Endothelial cell of umbilical vein (primary cell): ENCODE data around the gene METRNL. TPM values are rescaled to one million over a fixed set of nuclear protein-coding genes. Genes with fewer than 3 reads are reported as not detected.

Experiments
- BruUV-seq: library from RNA; stranded (reverse); fragments of 400-500 nt; replicated peaks from 2 replicates; lab custom pipeline; 2021; lab: Mats Ljungman, UMichigan
- CTCF ChIA-PET: fragments of 300-600, 350-600 bp; sonication (Branson Sonifier 250); formaldehyde crosslinking; loops from one replicate; lab custom pipeline; 2021; ENCODE audit warnings: antibody characterized with exemption, inconsistent platforms; lab: Charles Lee
- POLR2A ChIA-PET: fragments of 300-600, 350-600 bp; sonication (Branson Sonifier 250); formaldehyde crosslinking; loops from one replicate; lab custom pipeline; 2021; ENCODE audit warnings: antibody characterized with exemption, inconsistent platforms; lab: Charles Lee
- DNase-seq: peaks from one replicate; pipeline ENCODE4 v3.0.0-alpha.2; 2011; ENCODE audit warnings: low read depth, low spot score
- FAIRE-seq: peaks from 2 replicates; lab custom pipeline; 2011; peaks lifted over from hg19 to GRCh38; lab: Jason Lieb, UNC
- H2AFZ ChIP-seq: 2 replicates; pipeline ENCODE4 v1.6.0; 2012; ENCODE audit warnings: low read depth, low read length, control low read depth, inconsistent platforms
- H3K27ac ChIP-seq: 2 replicates; pipeline ENCODE4 v1.5.1; 2011; ENCODE audit warnings: low read depth, mild to moderate bottlenecking, control low read depth, low read length, moderate library complexity; ENCODE audit not compliant: insufficient read depth
- H3K27me3 ChIP-seq, 2 experiments: 2 replicates each; pipeline versions ENCODE4 v1.6.0 to v1.6.1; 2011; ENCODE audit warnings: low read length in 2 of 2, mixed read lengths in 1 of 2; ENCODE audit not compliant: control insufficient read depth in 2 of 2, insufficient read depth in 2 of 2
- H3K36me3 ChIP-seq, 2 experiments: 2 replicates in 1 of 2; 3 replicates in 1 of 2; pipeline ENCODE4 v1.5.1; 2011; ENCODE audit warnings: low read length in 2 of 2, mild to moderate bottlenecking in 1 of 2, moderate library complexity in 1 of 2; ENCODE audit not compliant: control insufficient read depth in 2 of 2, insufficient read depth in 2 of 2; ENCODE audit errors: extremely low read depth in 1 of 2
- H3K4me1 ChIP-seq: 3 replicates; pipeline ENCODE4 v1.5.1; 2011; ENCODE audit warnings: mild to moderate bottlenecking, low read length; ENCODE audit not compliant: control insufficient read depth, insufficient read depth; ENCODE audit errors: extremely low read depth
- H3K4me2 ChIP-seq: 2 replicates; pipeline ENCODE4 v1.6.1; 2011; ENCODE audit warnings: low read length, control low read depth, mixed read lengths; ENCODE audit not compliant: insufficient read depth
- H3K4me3 ChIP-seq, 3 experiments: fragments of 200-600 bp in 1 of 3; sonication (generic), shearing (Covaris generic) in 1 of 3; replicated peaks in 1 of 3; 2 replicates each; pipeline ENCODE4 v1.5.1; 2011 to 2016; ENCODE audit warnings: control low read depth in 3 of 3, low read length in 3 of 3, mild to moderate bottlenecking in 2 of 3, inconsistent platforms in 1 of 3, low read depth in 1 of 3, moderate library complexity in 1 of 3; ENCODE audit not compliant: insufficient read depth in 1 of 3
- H3K79me2 ChIP-seq: 2 replicates; pipeline ENCODE4 v1.6.0; 2012; ENCODE audit warnings: low read length, inconsistent platforms; ENCODE audit not compliant: control insufficient read depth, insufficient read depth
- H3K9ac ChIP-seq: replicated peaks from 2 replicates; pipeline ENCODE3; 2011; ENCODE audit warnings: low read length, control low read depth; ENCODE audit not compliant: insufficient read depth; ENCODE audit errors: extremely low read depth
- H3K9me1 ChIP-seq: replicated peaks from 3 replicates; pipeline ENCODE4 v1.6.0; 2011; ENCODE audit warnings: mild to moderate bottlenecking, low read length; ENCODE audit not compliant: control insufficient read depth, insufficient read depth; ENCODE audit errors: extremely low read depth
- H3K9me3 ChIP-seq: replicated peaks from 2 replicates; pipeline ENCODE4 v1.5.1; 2012; ENCODE audit warnings: low read length, inconsistent platforms; ENCODE audit not compliant: control insufficient read depth, insufficient read depth
- H4K20me1 ChIP-seq: replicated peaks from 2 replicates; pipeline ENCODE3; 2011; ENCODE audit warnings: mild to moderate bottlenecking, low read length; ENCODE audit not compliant: control insufficient read depth, insufficient read depth; ENCODE audit errors: extremely low read depth
- EZH2 ChIP-seq: IDR thresholded peaks from 2 replicates; pipeline ENCODE4 v1.6.1; 2012; ENCODE audit warnings: borderline replicate concordance, low read depth, mild to moderate bottlenecking, moderate library complexity, low read length, inconsistent platforms; ENCODE audit not compliant: severe bottlenecking
- FOS ChIP-seq: IDR thresholded peaks from 2 replicates; pipeline ENCODE4 v1.6.1; 2011; ENCODE audit warnings: mild to moderate bottlenecking, low read length, moderate library complexity, borderline replicate concordance; ENCODE audit not compliant: insufficient read depth
- GATA2 ChIP-seq: IDR thresholded peaks from 2 replicates; pipeline ENCODE4 v1.7.0; 2011; ENCODE audit warnings: low read depth, mild to moderate bottlenecking, moderate library complexity, mixed read lengths, low read length; ENCODE audit not compliant: insufficient read length, insufficient read depth
- JUN ChIP-seq: IDR thresholded peaks from 2 replicates; pipeline ENCODE4 v1.6.1; 2011; ENCODE audit warnings: borderline replicate concordance, low read depth; ENCODE audit not compliant: insufficient read length, insufficient read depth
- MYC ChIP-seq: IDR thresholded peaks from one replicate; pipeline ENCODE4 v1.6.1; 2011; ENCODE audit warnings: mild to moderate bottlenecking, low read depth, low read length
- POLR2A ChIP-seq: IDR thresholded peaks from 2 replicates; pipeline ENCODE4 v1.6.1; 2012; ENCODE audit warnings: low read depth, mild to moderate bottlenecking, control low read depth, low read length
- POLR2AphosphoS5 ChIP-seq: IDR thresholded peaks from 2 replicates; pipeline ENCODE4 v1.6.1; 2012; ENCODE audit warnings: low read depth, mild to moderate bottlenecking, control low read depth, low read length, moderate library complexity; ENCODE audit not compliant: insufficient read depth
- dilution Hi-C: fragments of 300-500 bp; cut with MboI; formaldehyde crosslinking; loops from one replicate; pipeline ENCODE4 v1.15.0; 2019; ENCODE audit warnings: low sequenced_read_pairs; ENCODE audit not compliant: extremely low pct_ligation_motif_present
- intact Hi-C: fragments of 100-400 bp; cut with micrococcal nuclease; formaldehyde crosslinking; loops from one replicate; pipeline ENCODE4 v1.10.0; 2022
- polyA plus RNA-seq, 4 experiments: library from polyadenylated mRNA; depleted of rRNA in 3 of 4; stranded (reverse) in 3 of 4; unstranded in 1 of 4; fragments of >200 nt; gene quantifications; 2 replicates each; pipeline versions ENCODE4 v1.2.1 to v1.2.3, GENCODE V29; 2011 to 2012; ENCODE audit warnings: missing spikeins in 1 of 4
- total RNA-seq: library from RNA; stranded (reverse); gene quantifications from 2 replicates; pipeline ENCODE4 v1.2.3, GENCODE V29; 2021
- TF ChIP-seq, protein P1 (sequence below): IDR thresholded peaks from 2 replicates; pipeline ENCODE4 v1.6.1; 2011; ENCODE audit not compliant: insufficient read depth, insufficient read length
- TF ChIP-seq, protein P2 (sequence below), 2 donors: IDR thresholded peaks; 1 replicate in 1 of 2; 2 replicates in 1 of 2; pipeline ENCODE4 v1.5.1; 2011; ENCODE audit warnings: low read length in 2 of 2, mild to moderate bottlenecking in 2 of 2, moderate library complexity in 2 of 2, control low read depth in 1 of 2, inconsistent platforms in 1 of 2, low read depth in 1 of 2; ENCODE audit not compliant: insufficient read depth in 1 of 2; ENCODE audit errors: extremely low read depth in 1 of 2

The METRNL gene
- total and polyA plus RNA-seq, 2 donors (not counting 3 experiments of a cell fraction or from before 2014, with no cell fraction given) = 29.5 to 54.4 TPM

DNA sequence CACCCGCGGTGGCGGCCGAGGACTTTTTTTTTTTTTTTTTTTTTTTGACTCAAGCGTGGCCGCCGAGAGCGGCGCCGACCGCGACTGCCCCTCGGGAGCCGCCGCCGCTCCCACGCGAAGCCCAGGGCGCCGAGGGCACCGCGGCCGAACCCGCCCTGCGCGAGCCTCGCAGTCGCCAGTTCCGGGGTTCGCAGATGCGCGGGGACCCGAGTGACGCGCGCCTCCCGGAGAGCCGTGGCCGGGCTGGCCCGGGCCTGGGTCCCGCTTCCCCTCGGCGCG lies 1.1 kb downstream of the METRNL start:
- H3K27ac ChIP-seq = no peak overlapping the region
- no peaks in the 10 kb centered on the region for H3K27me3 ChIP-seq
- ChIA-PET CTCF (interaction anchor here (0.6 kb wide), 1 partner anchor 27 kb away, joined by 3 read pairs; no protein-coding TSS in a partner anchor), POLR2A (interaction anchor here (0.6 kb wide), 1 partner anchor 17 kb away, joined by 3 read pairs; no protein-coding TSS in a partner anchor)
- TF ChIP-seq MYC = no peak
- TF ChIP-seq JUN = no peak
- no peak for TF ChIP-seq FOS
- TF ChIP-seq POLR2A = no peak
- TF ChIP-seq POLR2AphosphoS5 = no peak
- TF ChIP-seq, protein P1, sequence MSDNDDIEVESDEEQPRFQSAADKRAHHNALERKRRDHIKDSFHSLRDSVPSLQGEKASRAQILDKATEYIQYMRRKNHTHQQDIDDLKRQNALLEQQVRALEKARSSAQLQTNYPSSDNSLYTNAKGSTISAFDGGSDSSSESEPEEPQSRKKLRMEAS = no peak
- TF ChIP-seq, protein P2, sequence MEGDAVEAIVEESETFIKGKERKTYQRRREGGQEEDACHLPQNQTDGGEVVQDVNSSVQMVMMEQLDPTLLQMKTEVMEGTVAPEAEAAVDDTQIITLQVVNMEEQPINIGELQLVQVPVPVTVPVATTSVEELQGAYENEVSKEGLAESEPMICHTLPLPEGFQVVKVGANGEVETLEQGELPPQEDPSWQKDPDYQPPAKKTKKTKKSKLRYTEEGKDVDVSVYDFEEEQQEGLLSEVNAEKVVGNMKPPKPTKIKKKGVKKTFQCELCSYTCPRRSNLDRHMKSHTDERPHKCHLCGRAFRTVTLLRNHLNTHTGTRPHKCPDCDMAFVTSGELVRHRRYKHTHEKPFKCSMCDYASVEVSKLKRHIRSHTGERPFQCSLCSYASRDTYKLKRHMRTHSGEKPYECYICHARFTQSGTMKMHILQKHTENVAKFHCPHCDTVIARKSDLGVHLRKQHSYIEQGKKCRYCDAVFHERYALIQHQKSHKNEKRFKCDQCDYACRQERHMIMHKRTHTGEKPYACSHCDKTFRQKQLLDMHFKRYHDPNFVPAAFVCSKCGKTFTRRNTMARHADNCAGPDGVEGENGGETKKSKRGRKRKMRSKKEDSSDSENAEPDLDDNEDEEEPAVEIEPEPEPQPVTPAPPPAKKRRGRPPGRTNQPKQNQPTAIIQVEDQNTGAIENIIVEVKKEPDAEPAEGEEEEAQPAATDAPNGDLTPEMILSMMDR (IDR thresholded peaks at IDR 0.05; ENCODE audit: extremely low read depth in 1 of 2, insufficient read depth in 1 of 2, low read depth in 1 of 2, low read length in 2 of 2) = no peak
- TF ChIP-seq EZH2 = no peak
- no peak for TF ChIP-seq GATA2
- H2AFZ ChIP-seq = no peak overlapping the region
- no TSS peak for BruUV-seq
- no peaks in the 10 kb centered on the region for H3K9me3 ChIP-seq
- H3K9me1 ChIP-seq = no peaks in the 10 kb centered on the region
- H3K36me3 ChIP-seq = peaks cover 0 to 7% of the 10 kb centered on the region in 2 experiments
- FAIRE-seq (no peak), DNase-seq (no peak)
- H3K4me1 ChIP-seq = peaks cover 19% of the 10 kb centered on the region
- H3K9ac ChIP-seq = peak overlapping the region; percentile 43
- H4K20me1 ChIP-seq = no peaks in the 10 kb centered on the region
- H3K79me2 ChIP-seq = peaks cover 39% of the 10 kb centered on the region
- peak overlapping the region in 2 of 3 experiments; percentile 39 to 56 for H3K4me3 ChIP-seq
- dilution Hi-C loops (no loop called here), intact Hi-C loops (loop anchor here (2.0 to 5.0 kb wide), 2 partner anchors 30 to 118 kb away; no protein-coding TSS in a partner anchor)
- H3K4me2 ChIP-seq = no peak overlapping the region
